ENCODE results near the gene BMF. TPM values are rescaled to one million over a fixed set of nuclear protein-coding genes. Genes with fewer than 3 reads are reported as not detected.

The BMF gene
- total and polyA plus RNA-seq, 2 of the 4 experiments (the other 2 are of a cell fraction): 2.4 to 2.9 TPM

- TF ChIP-seq CHD1 (IDR thresholded peaks at IDR 0.05; ENCODE audit: low read depth, low read length) (no peak), FOS (IDR thresholded peaks at IDR 0.05; ENCODE audit: low read depth, low read length) (no peak), RCOR1 (IDR thresholded peaks at IDR 0.05; ENCODE audit: insufficient replicate concordance, low read length) (no peak), ELK1 (IDR thresholded peaks at IDR 0.05; ENCODE audit: borderline replicate concordance, low read depth, low read length) (no peak), NFE2L2 (IDR thresholded peaks at IDR 0.05; ENCODE audit: low read depth, low read length) (no peak), POLR2A (IDR thresholded peaks at IDR 0.05; ENCODE audit: low read depth, low read length) (no peak), SMC3 (IDR thresholded peaks at IDR 0.05; ENCODE audit: low read depth, low read length) (no peak), BHLHE40 (IDR thresholded peaks at IDR 0.05; ENCODE audit: low read depth, low read length) (no peak)
- Histone ChIP-seq H3K56ac (ENCODE audit: extremely low read depth, insufficient read depth, low read length) (no peak overlapping the region), H3K9me1 (ENCODE audit: insufficient read depth, low read length) (peaks cover 29% of the 10 kb centered on the region), H4K5ac (ENCODE audit: low read depth, low read length) (no peak overlapping the region), H3K36me3 (ENCODE audit: control insufficient read depth, insufficient read depth, low read length) (no peaks in the 10 kb centered on the region), H3K18ac (ENCODE audit: low read depth, low read length) (no peak overlapping the region), H4K91ac (ENCODE audit: insufficient read depth, low read depth, low read length) (no peak overlapping the region), H3K23ac (ENCODE audit: low read depth, low read length) (no peak overlapping the region), H3K4ac (ENCODE audit: low read depth, low read length) (no peak overlapping the region), H3K79me1 (ENCODE audit: low read depth in 1 of 2, low read length in 2 of 2) (peaks cover 0 to 12% of the 10 kb centered on the region in 2 experiments; a peak in 2 of 4 replicates), H2AK5ac (ENCODE audit: low read depth, low read length) (no peak overlapping the region), H3K27me3 (ENCODE audit: control insufficient read depth, insufficient read depth, low read length) (no peaks in the 10 kb centered on the region), H3K14ac (replicated peaks; ENCODE audit: low read depth, low read length) (no peak overlapping the region), H3K9ac (ENCODE audit: low read depth, low read length) (no peak overlapping the region), H4K8ac (ENCODE audit: low read depth in 2 of 2, low read length in 2 of 2) (no peak overlapping the region), H3K4me3 (ENCODE audit: insufficient read depth, low read depth, low read length) (no peak overlapping the region), H2BK15ac (ENCODE audit: low read depth, low read length) (no peak overlapping the region), H4K20me1 (ENCODE audit: insufficient read depth, low read length) (no peaks in the 10 kb centered on the region), H3K4me2 (ENCODE audit: low read depth, low read length) (no peak overlapping the region), H2AFZ (replicated peaks; ENCODE audit: low read length, poor library complexity) (no peak overlapping the region), H2BK20ac (ENCODE audit: low read depth, low read length) (no peak overlapping the region), H2BK5ac (ENCODE audit: low read depth, low read length, poor library complexity, severe bottlenecking) (no peak overlapping the region), H3K4me1 (ENCODE audit: control insufficient read depth, insufficient read depth, low read length) (peaks cover 23% of the 10 kb centered on the region), H2AK9ac (replicated peaks; ENCODE audit: low read depth, low read length, poor library complexity) (no peak overlapping the region), H3K27ac (ENCODE audit: insufficient read depth, low read length) (no peak overlapping the region), H2BK120ac (ENCODE audit: low read depth, low read length) (no peak overlapping the region), H3K9me3 (ENCODE audit: control insufficient read depth, insufficient read depth, low read length) (no peaks in the 10 kb centered on the region)
- CTCF ChIA-PET: no interaction called here
- POLR2A ChIA-PET (ENCODE audit: unreplicated experiment): interaction anchor here (0.6 kb wide), 1 partner anchor 497 kb away, joined by 4 read pairs; no protein-coding TSS in a partner anchor
- in situ Hi-C loops (cut with MboI; ENCODE audit: low sequenced_read_pairs) (no loop called here), dilution Hi-C loops (cut with HindIII; ENCODE audit: low sequenced_read_pairs, unreplicated experiment) (no loop called here), intact Hi-C loops (cut with micrococcal nuclease) (loop anchor here (1.0 kb wide), 1 partner anchor 9 kb away; no protein-coding TSS in a partner anchor)
- ATAC-seq (ENCODE audit: low read depth) (no peak), DNase-seq (no peak)
- WGBS, 2 experiments (ENCODE audit: extremely low coverage in 2 of 2, insufficient read length in 1 of 2): 100% methylated on average over 1 of the region's 6 CpGs; no CpG with 5 or more reads in 1 of the 2 experiments
- no TSS peak for BruUV-seq (replicated peaks)
Observed at GRCh38 chr15:40079456-40079855, 29.2 kb downstream of the BMF start.
